Muscle of leg (tissue), 11 donors: ENCODE measurements around the gene SHLD1. TPM values are rescaled to one million over a fixed set of nuclear protein-coding genes. Genes with fewer than 3 reads are reported as not detected.
A peak's percentile ranks its signal among the peaks of the same experiment; 100 is the strongest.

Experiments
- DNase-seq: peaks from one replicate; pipeline ENCODE4 v3.0.0; 2013
- H3K27ac ChIP-seq: one replicate; pipeline ENCODE4 v1.5.1; 2013; ENCODE audit warnings: mild to moderate bottlenecking, low read length, control low read depth
- H3K27me3 ChIP-seq: one replicate; pipeline ENCODE4 v1.6.1; 2013; ENCODE audit warnings: low read length; ENCODE audit not compliant: control insufficient read depth, insufficient read depth
- H3K36me3 ChIP-seq: one replicate; pipeline ENCODE4 v1.6.1; 2013; ENCODE audit warnings: low read length; ENCODE audit not compliant: control insufficient read depth, insufficient read depth
- H3K4me1 ChIP-seq: one replicate; pipeline ENCODE4 v1.6.1; 2013; ENCODE audit warnings: low read length; ENCODE audit not compliant: control insufficient read depth, insufficient read depth
- H3K4me3 ChIP-seq: one replicate; pipeline ENCODE4 v1.5.1; 2013; ENCODE audit warnings: low read length, control low read depth
- H3K9me3 ChIP-seq: replicated peaks from 2 replicates; pipeline ENCODE4 v1.6.1; 2013; ENCODE audit warnings: low read depth, low read length; ENCODE audit not compliant: control insufficient read depth
- WGBS: methylation state at CpG from one replicate; pipeline ENCODE4 v1.1.5; 2013; ENCODE audit warnings: missing lambda C conversion rate; ENCODE audit not compliant: insufficient coverage; 5-methylcytosine and 5-hydroxymethylcytosine counted together
- polyA plus RNA-seq, 8 donors: library from polyadenylated mRNA; unstranded; fragments of 120-200 nt; gene quantifications; one replicate each; pipeline versions ENCODE4 v1.2.1 to v1.2.3, GENCODE V29; 2013; ENCODE audit warnings: inconsistent platforms in 1 of 8, low replicate concordance in 1 of 8; ENCODE audit not compliant: insufficient read length in 8 of 8, insufficient read depth in 1 of 8
- total RNA-seq: library from RNA; stranded (reverse); fragments of 120-200 nt; gene quantifications from one replicate; pipeline ENCODE4 v1.2.4, GENCODE V29; 2013

Gene SHLD1
- total and polyA plus RNA-seq, 9 donors: 4.3 to 8.0 (median 6.1) TPM

- Histone ChIP-seq H3K9me3 (no peaks in the 10 kb centered on the region), H3K4me3 (no peak overlapping the region), H3K27ac (no peak overlapping the region), H3K4me1 (no peaks in the 10 kb centered on the region), H3K36me3 (no peaks in the 10 kb centered on the region), H3K27me3 (no peaks in the 10 kb centered on the region)
- 37% methylated on average over 2 of the region's 6 CpGs for WGBS
- no peak for DNase-seq
Measured at GRCh38 chr20:5885866-5886265, 135.7 kb downstream of the SHLD1 start.

GRCh38 chr20:5886788-5887187, 136.6 kb downstream of the SHLD1 start:
- H3K4me3 ChIP-seq: no peak overlapping the region
- H3K36me3 ChIP-seq: no peaks in the 10 kb centered on the region
- WGBS: 48% methylated on average over 4 of the region's 4 CpGs
- H3K27me3 ChIP-seq: no peaks in the 10 kb centered on the region
- no peaks in the 10 kb centered on the region for H3K4me1 ChIP-seq
- peak; percentile 3 for DNase-seq
- H3K27ac ChIP-seq: no peak overlapping the region
- no peaks in the 10 kb centered on the region for H3K9me3 ChIP-seq

- H3K27me3 ChIP-seq: no peaks in the 10 kb centered on the region
- WGBS: 85% methylated on average over 4 of the region's 5 CpGs
- no peak overlapping the region for H3K27ac ChIP-seq
- H3K4me3 ChIP-seq: no peak overlapping the region
- no peak for DNase-seq
- H3K36me3 ChIP-seq: no peaks in the 10 kb centered on the region
- H3K4me1 ChIP-seq: no peaks in the 10 kb centered on the region
- H3K9me3 ChIP-seq: no peaks in the 10 kb centered on the region
Measured at GRCh38 chr20:5887386-5887785, 137.2 kb downstream of the SHLD1 start.

- Histone ChIP-seq H3K9me3 (no peaks in the 10 kb centered on the region), H3K4me3 (no peak overlapping the region), H3K27me3 (no peaks in the 10 kb centered on the region), H3K27ac (no peak overlapping the region), H3K4me1 (no peaks in the 10 kb centered on the region), H3K36me3 (no peaks in the 10 kb centered on the region)
- WGBS: 33% methylated on average over 1 of the region's 1 CpG
- no peak for DNase-seq
Measured at GRCh38 chr20:5888041-5888440, 137.8 kb downstream of the SHLD1 start.

- Histone ChIP-seq H3K36me3 (no peaks in the 10 kb centered on the region), H3K4me3 (no peak overlapping the region), H3K27ac (no peak overlapping the region), H3K4me1 (no peaks in the 10 kb centered on the region), H3K9me3 (no peaks in the 10 kb centered on the region), H3K27me3 (no peaks in the 10 kb centered on the region)
- no peak for DNase-seq
- WGBS: 66% methylated on average over 8 of the region's 10 CpGs
Measured at GRCh38 chr20:5890773-5891441, 140.7 kb downstream of the SHLD1 start.

- WGBS: no CpG with 5 or more reads among the region's 3 CpGs
- Histone ChIP-seq H3K36me3 (no peaks in the 10 kb centered on the region), H3K4me3 (no peak overlapping the region), H3K9me3 (no peaks in the 10 kb centered on the region), H3K27me3 (no peaks in the 10 kb centered on the region), H3K4me1 (no peaks in the 10 kb centered on the region), H3K27ac (no peak overlapping the region)
- DNase-seq: no peak
Measured at GRCh38 chr20:5893052-5893451, 142.9 kb downstream of the SHLD1 start.

- no peak for DNase-seq
- H3K9me3 ChIP-seq: no peaks in the 10 kb centered on the region
- WGBS: 100% methylated on average over 1 of the region's 2 CpGs
- H3K27ac ChIP-seq: no peak overlapping the region
- no peaks in the 10 kb centered on the region for H3K36me3 ChIP-seq
- no peaks in the 10 kb centered on the region for H3K27me3 ChIP-seq
- no peak overlapping the region for H3K4me3 ChIP-seq
- no peaks in the 10 kb centered on the region for H3K4me1 ChIP-seq
Measured at GRCh38 chr20:5893621-5894020, 143.4 kb downstream of the SHLD1 start.

- H3K9me3 ChIP-seq: no peaks in the 10 kb centered on the region
- H3K4me1 ChIP-seq: no peaks in the 10 kb centered on the region
- H3K27me3 ChIP-seq: no peaks in the 10 kb centered on the region
- H3K4me3 ChIP-seq: no peak overlapping the region
- H3K27ac ChIP-seq: no peak overlapping the region
- no peak for DNase-seq
- 57% methylated on average over 1 of the region's 2 CpGs for WGBS
- H3K36me3 ChIP-seq: no peaks in the 10 kb centered on the region
Measured at GRCh38 chr20:5895626-5896025, 145.4 kb downstream of the SHLD1 start.

- Histone ChIP-seq H3K9me3 (no peaks in the 10 kb centered on the region), H3K27ac (no peak overlapping the region), H3K4me1 (no peaks in the 10 kb centered on the region), H3K4me3 (no peak overlapping the region), H3K36me3 (no peaks in the 10 kb centered on the region), H3K27me3 (no peaks in the 10 kb centered on the region)
- WGBS: no CpG with 5 or more reads among the region's 1 CpG
- no peak for DNase-seq
Measured at GRCh38 chr20:5899444-5899843, 149.2 kb downstream of the SHLD1 start.

- H3K4me1 ChIP-seq: no peaks in the 10 kb centered on the region
- DNase-seq: no peak
- no peaks in the 10 kb centered on the region for H3K9me3 ChIP-seq
- no peaks in the 10 kb centered on the region for H3K36me3 ChIP-seq
- no peaks in the 10 kb centered on the region for H3K27me3 ChIP-seq
- H3K27ac ChIP-seq: no peak overlapping the region
- 75% methylated on average over 1 of the region's 1 CpG for WGBS
- H3K4me3 ChIP-seq: no peak overlapping the region
Measured at GRCh38 chr20:5900908-5901307, 150.7 kb downstream of the SHLD1 start.

GRCh38 chr20:5908981-5909380, 158.8 kb downstream of the SHLD1 start:
- no peak overlapping the region for H3K27ac ChIP-seq
- H3K4me1 ChIP-seq: peaks cover 5% of the 10 kb centered on the region
- no peak for DNase-seq
- WGBS: no CpG with 5 or more reads among the region's 2 CpGs
- no peak overlapping the region for H3K4me3 ChIP-seq
- H3K27me3 ChIP-seq: peaks cover 7% of the 10 kb centered on the region
- no peaks in the 10 kb centered on the region for H3K9me3 ChIP-seq
- H3K36me3 ChIP-seq: no peaks in the 10 kb centered on the region
